ENCODE measurements around the gene DUSP3.
"Not testable (repeated sequence)": the region's sequence is repeated elsewhere in the genome, so short reads cannot be mapped to it uniquely, and the experiment has no call there.

The DUSP3 gene

DNA sequence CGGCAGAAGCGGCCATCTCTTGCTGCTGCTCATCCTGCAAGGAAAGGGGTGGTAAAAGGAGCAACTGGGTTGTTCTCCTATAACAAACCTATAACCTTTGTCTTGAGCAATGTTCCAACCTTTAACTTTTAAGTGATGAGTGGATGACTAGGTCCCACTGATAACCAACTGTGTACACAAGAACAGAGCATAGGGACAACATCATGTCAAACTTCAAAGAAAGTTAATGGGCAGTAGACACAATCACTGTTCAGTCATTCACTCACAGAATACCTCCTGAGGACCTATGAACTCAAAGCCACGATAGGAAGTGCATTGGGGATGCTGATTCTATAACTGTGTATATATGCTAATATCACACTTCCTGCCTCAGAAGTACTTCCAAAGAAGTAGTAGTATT lies 23.1 kb upstream of the DUSP3 start:
- no peak for DNase-seq (ENCODE audit: low read depth, low spot score)

DNA sequence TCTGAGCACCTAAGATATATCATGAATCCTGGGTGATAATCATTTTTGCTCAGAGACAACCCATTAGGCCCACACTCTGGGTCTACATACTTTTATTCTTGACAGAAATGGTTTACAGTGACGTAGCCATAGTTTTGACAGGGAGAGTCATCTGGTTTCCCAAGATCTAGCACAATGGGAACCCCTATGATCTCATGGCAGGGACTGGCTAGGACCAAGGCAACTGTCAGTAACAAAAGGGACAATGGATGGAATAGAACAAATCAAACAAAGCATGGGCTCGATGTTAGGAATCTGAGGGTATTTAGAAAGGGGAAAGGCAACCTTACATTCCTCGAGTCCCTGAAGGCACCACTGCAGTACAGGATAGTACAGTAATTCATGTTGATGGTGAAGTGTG lies 22.0 kb upstream of the DUSP3 start:
- DNase-seq (ENCODE audit: low read depth, low spot score), result no peak

DNA sequence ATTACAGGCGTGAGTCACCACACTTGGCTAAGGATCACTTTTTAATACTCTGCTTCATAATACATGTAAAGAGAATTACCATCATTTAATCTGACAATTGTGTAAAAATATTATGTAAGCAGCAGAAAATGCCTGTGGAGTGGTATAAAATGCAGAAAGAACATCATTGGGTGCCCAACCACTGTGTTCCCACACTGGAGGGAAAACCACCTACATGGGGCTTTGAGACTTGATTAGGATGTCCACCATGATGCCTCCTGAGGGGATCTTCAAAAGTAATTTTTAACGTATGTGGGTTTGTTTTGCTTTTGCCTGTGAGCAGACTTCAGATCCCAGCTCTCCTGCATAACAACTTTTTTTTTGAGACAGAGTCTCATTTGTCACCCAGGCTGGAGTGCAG lies 20.3 kb upstream of the DUSP3 start:
- no peak for DNase-seq (ENCODE audit: low read depth, low spot score)

DNA sequence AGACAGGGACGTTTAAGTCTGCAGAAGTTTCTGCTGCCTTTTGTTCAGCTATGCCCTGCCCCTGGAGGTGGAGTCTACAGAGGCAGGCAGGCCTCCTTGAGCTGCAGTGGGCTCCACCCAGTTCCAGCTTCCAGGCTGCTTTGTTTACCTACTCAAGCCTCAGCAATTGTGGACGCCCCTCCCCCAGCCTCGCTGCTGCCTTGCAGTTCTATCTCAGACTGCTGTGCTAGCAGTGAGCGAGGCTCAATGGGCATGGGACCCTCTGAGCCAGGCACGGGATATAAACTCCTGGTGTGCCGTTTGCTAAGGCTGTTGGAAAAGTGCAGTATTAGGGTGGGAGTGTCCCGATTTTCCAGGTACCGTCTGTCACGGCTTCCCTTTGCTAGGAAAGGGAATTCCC lies 19.2 kb upstream of the DUSP3 start:
- not testable (repeated sequence) for DNase-seq (ENCODE audit: low read depth, low spot score)

DNA sequence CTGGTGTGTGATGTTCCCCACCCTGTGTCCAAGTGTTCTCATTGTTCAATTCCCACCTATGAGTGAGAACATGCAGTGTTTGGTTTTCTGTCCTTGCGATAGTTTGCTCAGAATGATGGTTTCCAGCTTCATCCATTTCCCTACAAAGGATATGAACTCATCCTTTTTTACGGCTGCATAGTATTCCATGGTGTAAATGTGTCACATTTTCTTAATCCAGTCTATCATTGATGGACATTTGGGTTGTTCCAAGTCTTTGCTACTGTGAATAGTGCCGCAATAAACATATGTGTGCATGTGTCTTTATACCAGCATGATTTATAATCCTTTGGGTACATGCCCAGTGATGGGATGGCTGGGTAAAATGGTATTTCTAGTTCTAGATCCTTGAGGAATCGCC lies 13.9 kb upstream of the DUSP3 start:
- not testable (repeated sequence) for DNase-seq (ENCODE audit: low read depth, low spot score)

DNA sequence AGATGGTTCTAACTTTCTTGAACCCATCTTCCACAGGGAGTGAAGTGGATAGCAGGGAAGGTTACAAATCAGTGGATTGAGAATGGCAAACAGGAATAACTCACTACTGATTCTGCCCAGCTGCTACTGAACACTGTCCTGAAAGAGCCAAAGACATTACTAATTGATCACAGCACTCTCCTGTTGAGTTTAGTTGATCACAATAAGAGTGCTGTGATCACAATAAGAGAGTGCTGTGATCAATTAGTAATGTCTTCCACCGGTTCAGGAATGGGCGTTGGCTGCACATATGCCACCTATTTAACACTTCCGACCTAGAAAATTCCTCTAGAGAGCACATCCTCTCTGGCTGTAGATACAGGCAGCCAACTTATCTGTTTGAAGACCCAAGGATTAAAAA lies 12.8 kb upstream of the DUSP3 start:
- DNase-seq (ENCODE audit: low read depth, low spot score), result no peak

DNA sequence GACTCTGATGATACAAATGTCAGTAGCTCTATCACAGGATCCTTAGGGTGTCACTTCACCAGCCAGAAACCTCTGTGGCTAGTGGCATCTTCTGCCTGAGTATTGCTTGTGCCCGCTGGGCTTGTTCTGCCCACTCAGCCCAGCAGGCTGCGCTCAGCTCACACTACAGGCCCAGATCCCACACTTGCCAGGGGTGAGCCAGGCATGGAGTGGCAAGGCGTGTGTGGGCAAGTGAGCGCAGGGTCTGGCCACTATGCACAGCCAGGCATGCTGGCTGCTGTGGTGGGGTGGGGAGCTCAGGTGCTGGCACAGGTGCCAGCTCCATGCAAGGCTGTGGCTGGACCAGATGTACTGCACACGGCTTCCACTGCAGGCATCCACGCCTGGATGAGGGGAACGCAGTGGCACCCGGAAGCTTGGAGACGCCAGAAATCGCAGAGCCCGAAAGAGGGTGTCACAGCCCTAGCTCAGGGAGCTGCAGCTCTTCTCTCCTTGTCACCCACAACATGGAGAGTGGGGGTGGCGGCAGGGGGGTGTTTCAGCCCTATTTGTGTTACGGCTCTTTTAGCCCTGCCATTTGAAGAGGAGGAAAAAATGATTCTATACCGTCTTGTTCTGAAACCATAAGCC lies 11.6 kb upstream of the DUSP3 start:
- no peak for DNase-seq (ENCODE audit: low read depth, low spot score)

DNA sequence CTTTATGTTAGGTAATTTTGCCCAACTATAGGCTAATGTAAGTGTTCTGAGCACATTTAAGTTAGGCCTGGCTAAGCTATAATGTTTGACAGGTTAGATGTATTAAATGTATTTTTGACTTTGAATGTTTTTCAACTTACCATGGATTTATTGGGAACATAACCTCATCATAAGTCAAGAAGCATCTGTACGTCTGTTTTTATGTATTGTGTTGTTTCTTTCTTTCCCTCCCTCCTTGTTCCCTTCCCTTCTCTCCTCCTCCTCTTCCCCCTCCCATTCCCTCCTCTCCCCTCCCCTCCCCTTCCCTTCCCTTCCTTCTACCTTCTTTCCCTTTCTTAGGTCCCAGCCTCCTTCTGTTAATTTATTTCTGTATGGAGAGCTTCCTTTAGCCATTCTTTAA lies 10.7 kb upstream of the DUSP3 start:
- DNase-seq (ENCODE audit: low read depth, low spot score), result no peak

DNA sequence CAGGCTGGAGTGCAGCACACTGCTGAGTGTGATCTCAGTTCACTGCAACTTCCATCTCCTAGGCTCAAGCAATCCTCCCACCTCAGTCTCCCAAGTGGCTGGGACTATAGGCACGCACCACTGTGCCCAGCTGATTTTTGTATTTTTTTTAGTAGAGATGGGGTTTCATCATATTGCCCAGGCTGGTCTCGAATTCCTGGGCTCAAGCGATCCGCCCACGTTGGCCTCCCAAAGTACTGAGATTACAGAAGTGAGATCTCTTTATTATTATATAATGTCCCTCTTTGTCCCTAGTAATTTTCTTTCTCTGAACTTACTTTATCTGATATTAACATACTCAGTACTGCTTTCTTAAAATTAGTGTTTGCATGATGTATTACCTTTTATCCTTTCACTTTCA lies 9.8 kb upstream of the DUSP3 start:
- no peak for DNase-seq (ENCODE audit: low read depth, low spot score)

DNA sequence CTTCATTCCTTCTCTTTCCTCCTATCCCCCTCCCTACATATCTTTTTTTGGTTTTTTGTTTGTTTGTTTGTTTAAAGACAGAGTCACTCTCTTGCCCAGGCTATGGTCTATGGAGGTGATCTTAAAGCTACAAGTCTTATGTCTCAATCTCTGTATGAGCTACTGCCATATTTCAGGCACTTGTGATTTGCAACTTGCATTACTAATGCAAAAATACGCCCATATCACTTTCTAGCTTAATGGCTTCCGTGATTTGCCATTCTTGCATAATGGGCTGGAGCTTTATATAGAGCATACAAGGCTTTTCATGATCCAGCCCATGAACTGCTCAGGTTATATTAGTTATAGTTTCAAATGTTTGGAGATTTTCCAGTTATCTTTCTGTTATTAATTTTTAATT lies 9.0 kb upstream of the DUSP3 start:
- no peak for DNase-seq (ENCODE audit: low read depth, low spot score)

DNA sequence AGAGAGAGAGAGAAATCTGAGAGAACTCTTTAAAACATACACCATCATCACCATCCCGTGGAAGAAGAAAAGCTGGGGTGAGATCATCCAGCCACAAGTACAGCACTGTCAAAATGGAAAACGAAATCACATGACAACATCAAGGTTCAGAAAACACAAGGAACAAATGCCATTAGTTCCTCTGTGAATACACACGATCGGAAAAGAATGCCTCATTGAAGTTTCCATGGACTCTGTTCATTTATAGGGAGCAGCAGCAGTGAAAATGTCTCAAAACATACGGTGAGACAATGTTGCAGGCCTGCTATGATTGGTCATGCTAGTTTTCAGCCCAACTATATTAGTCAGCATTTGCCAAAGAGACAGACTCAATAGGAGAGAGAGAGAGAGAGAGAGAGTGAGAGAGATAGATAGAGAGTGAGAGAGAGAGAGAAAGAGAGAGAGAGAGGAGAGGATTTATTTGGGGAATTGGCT lies 5.9 kb upstream of the DUSP3 start:
- no peak for DNase-seq (ENCODE audit: low read depth, low spot score)

DNA sequence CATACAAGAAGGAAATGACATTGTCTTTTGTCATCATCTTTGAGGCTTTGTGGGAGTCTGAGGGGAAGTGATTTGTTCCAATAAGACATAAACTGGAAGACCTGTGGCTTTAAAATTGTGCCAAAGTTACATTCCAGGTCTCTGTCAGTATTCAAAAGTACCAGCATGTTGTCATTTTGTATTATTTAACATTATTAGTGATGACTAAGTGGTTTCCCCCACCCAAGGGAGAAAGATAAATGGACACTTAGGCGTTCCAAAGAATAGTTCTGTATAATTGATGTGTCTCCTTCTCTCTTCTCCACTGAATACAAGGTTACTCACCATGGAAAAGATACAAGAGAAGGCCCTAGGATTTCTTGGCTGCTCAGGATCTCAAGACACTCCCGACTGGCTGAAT lies 5.3 kb upstream of the DUSP3 start:
- no peak for DNase-seq (ENCODE audit: low read depth, low spot score)

DNA sequence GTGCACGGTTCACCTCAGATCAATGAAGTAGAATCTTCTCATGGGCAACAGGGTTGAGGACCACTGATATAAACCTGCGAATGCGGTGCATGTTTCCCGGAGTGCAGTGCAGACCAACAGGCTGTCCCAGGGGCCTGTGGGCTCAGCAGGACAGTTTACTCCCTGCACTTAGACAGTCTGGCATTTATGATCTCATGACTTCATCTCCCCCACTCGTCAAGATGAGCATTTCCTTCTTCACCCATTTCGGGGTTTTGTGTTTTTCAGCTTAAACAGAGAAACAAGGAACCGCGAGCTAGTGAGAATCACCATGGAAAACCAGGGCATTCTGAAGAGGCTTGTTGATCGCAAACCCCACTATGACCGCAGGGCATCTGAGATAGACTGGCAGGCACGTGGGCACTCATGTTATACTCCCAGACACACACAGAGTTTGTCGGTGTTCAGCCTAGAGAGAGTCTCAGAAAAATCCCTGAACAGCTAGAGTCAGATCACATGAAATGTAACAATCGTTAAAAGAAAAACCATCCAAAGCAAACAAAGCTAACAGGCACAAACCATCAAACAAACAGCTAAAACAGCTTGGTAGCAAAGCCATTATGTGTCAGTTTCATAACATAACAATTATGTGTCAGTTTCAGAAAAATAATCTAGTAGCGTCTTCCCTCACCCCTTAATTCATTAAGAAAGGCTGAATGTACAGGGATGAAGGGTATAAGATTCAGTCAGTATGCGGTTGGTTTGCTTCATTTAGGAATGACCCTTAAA lies 4.3 kb upstream of the DUSP3 start:
- DNase-seq (ENCODE audit: low read depth, low spot score), result no peak

DNA sequence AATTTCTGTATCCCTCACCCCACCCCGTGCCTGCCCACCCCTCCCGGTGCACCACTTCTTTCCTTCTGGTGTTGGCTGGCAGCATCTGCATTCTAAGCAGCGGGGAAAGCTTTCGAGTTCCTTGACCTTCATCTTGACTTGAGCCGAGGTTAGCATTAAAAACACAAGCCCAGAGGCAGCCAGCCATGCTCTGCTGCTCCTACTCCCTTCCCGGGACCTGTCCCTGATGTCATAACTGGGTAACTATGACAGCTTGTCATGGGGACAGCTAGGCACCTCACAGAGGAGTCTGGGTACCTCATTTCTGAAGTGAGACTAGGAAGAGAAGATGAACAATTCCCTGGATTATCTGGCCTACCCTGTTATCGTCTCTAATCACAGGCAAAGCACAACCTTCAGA lies 1.4 kb upstream of the DUSP3 start, which contains the start of gene CFAP97D1:
Gene CFAP97D1 (plus strand): TSS at position 301 of the 400 bp plus-strand sequence. CDS start 28 bp downstream, at position 329.
- DNase-seq (ENCODE audit: low read depth, low spot score), result no peak

DNA sequence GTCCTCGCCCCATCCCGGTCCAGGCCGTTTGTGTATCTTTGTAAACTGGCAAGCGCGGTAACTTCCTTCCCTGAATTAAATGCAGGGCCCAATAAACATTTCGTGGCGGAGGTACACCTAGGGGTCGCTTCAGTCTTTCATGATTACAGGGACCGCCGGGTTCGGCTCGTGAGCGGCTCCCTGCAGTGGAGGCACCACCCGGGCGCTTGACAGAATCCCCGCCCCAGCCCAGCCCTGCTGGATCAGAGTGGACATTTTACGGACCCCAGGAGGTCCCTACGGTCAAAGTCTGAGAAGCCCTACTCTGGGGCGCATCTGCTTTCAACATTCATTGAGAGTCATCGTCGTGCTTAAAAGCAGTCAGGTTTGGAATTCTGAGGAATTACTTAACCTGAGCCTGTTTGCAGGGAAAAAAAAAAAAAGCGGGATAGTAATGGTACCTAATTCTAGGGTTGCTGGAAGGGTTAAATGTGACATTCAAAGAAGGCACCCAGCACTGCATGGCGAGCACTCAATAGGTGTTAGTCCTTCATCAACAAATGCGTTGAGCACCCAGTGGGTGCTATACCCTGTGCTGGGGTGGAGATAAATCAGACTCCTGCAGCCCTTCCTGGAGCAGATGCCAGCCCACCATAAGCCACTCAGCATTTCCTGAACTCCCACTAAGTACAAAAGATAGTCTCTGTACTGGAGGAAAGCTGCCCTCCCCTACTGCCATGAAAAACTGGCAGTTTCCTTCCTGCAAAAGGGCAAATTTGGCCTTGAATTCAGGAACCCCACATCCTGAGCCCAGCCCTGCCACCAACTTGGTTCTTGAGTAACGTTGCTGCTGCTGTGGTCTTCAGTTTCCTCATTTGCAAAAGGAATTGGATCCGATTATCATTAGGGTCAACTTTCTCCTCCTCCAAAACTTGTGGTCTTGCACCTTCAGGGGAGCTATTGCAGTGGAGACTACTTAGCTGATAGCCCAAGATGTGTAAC lies 658 bp upstream of the DUSP3 start:
- peak; percentile 9 for DNase-seq (ENCODE audit: low read depth, low spot score)

DNA sequence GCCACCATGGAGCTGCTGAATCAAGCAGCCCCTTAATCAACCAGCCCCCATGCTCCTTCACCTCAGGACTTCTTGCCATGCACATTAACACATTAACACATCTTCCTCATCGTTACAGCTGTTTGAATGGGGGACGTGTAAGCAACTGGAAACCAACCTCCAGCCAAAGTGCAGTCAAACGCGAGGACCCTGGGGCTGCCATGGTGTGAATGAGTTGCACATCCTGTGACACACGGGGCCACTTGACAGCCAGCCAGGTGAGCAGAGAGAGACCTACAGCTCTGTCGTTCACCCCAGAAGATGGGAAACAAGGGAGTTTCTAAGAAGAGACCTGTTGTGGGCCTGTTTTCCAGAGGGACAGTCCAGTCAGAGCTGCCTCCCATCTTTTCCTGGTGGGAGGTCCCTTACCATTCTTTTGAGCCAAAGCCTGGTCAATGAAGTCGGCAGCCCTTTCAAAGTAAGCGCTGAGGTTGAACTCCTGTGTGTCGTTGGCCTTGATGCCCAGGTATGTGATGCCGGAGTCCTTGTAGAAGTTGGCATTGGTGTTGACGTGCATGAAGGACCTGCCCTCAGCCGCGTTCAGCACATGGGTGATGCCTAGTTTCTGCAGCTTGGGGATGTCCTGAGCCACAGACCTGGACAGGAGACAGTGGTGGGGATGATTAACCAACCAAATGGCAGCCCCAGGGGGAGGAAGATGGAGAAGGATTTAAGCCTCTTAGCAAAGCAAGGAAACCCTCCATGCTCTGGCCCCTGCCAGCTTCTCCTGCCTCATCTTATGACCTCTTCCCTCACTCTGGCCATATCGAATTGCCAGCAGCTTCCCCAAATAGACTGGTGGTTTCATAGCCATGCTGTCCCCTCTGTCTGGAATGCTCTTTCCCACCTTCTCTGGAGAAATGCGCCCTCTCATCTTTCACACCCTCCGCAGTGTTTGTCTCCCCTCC lies 4.2 kb downstream of the DUSP3 start:
- DNase-seq (ENCODE audit: low read depth, low spot score), result no peak

DNA sequence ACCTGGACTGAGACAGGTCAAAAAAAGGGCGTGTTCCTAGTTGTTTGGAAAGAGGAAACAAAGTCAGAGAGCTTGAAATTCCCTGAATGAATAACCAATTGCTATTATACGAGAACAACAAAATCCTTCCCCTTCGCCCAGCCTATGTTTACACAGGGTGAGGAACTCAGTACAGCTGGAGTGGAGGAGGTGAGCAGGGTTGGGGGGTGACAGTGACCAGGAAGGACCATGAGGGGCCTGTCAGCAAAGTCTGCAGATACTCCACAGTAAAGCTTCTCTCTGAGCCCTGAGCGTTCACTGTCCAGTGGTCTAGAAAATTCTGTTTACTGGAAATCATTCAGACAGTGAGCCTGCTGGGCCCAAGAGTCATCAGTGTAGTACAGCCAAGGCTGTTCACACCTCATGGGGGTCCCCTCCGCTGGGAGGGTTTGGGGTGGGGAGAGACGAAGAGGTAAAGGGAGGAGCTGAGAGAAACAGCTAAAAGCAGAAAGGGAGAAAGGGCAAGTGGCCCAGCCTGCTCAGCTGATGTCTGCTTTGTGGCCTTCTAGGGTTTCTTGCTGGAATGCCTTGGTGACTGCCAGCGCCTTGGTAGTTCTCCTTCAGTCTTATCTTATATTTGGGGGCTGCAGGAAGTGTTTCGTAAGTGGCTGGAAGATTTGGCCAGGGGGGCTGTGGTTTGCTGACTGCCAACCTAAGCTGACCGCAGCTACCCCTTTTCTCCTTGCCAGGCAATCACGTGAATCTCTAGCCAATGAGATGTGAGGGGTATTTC lies 5.7 kb downstream of the DUSP3 start:
- DNase-seq (ENCODE audit: low read depth, low spot score), result no peak

DNA sequence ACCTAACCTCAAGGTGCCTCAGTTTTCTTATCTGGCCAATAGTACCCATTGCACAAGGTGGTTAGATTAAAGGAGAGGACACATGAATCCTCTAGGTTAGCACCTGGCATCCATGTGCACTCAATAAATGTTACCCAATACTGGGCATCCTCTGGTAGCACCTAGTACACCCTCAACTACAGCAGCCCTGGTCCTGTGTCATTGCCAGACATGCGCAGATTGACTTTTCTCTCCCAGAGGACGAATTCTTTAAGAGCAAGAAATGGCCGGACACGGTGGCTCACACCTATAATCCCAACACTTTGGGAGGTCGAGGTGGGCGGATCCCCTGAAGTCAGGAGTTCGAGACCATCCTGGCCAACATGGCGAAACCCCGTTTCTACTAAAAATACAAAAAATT lies 7.3 kb downstream of the DUSP3 start:
- DNase-seq (ENCODE audit: low read depth, low spot score), result no peak

DNA sequence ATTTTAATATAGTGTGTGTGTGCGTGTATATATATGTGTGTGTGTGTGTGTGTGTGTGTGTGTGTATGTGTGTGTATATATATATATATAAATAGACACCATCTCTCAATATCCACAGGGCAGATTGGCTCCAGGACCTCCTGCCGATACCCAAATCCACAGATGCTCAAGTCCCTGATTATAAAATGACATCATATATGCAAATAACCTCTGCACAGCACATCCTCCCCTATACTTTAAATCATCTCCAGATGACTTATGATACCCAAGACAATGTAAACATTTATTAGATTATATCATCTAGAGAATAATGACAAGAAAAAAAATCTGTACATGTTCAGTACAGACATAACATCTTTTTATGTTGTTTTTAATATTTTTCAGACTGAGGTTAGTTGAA lies 7.8 kb downstream of the DUSP3 start:
- DNase-seq (ENCODE audit: low read depth, low spot score), result no peak

DNA sequence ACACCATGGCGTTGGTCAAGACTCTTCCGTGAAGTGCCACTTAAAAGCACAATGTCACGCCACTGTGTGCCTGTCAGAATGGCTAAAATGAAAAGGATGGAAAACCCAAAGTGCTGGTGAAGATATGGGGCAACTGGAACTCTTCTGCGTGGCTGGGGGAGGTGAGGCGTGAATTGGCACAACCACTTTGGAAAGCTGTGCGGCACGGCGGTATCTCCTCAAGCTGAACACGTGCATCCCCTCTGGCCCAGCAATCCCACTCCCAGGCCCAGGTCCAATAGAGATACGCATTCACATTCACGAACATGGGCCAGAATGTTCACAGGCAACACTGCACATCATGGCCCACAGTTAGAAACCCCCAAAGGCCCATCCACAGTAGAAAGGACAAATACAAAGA lies 8.9 kb downstream of the DUSP3 start:
- DNase-seq (ENCODE audit: low read depth, low spot score), result no peak
